CD8-positive, alpha-beta memory T cell (primary cell): Measurements from ENCODE around the gene PPP4R3A. TPM values are rescaled to one million over a fixed set of nuclear protein-coding genes. Genes with fewer than 3 reads are reported as not detected.
"Not testable (repeated sequence)": the region's sequence is repeated elsewhere in the genome, so short reads cannot be mapped to it uniquely, and the experiment has no call there.

ENCODE experiments used
- CTCF ChIA-PET: fragments of 350-600 bp; sonication (Branson Sonifier 250); formaldehyde crosslinking; loops from one replicate; lab custom pipeline; 2021; ENCODE audit warnings: antibody characterized with exemption; lab: Charles Lee
- POLR2A ChIA-PET: fragments of 350-600 bp; sonication (Branson Sonifier 250); formaldehyde crosslinking; loops from one replicate; lab custom pipeline; 2021; ENCODE audit warnings: antibody characterized with exemption; lab: Charles Lee
- DNase-seq, 5 donors: peaks; one replicate each; pipeline versions ENCODE4 v3.0.0 to v3.0.0-alpha.2; 2020 to 2022; ENCODE audit warnings: mixed read lengths in 1 of 5
- H3K27ac ChIP-seq: one replicate; pipeline ENCODE4 v1.7.0; 2013; ENCODE audit warnings: low read depth, mild to moderate bottlenecking, low read length, moderate library complexity
- H3K27me3 ChIP-seq: 2 replicates; pipeline ENCODE4 v1.7.0; 2013; ENCODE audit warnings: low read length, mild to moderate bottlenecking; ENCODE audit not compliant: insufficient read depth, poor library complexity, severe bottlenecking
- H3K36me3 ChIP-seq: 2 replicates; pipeline ENCODE4 v1.7.0; 2013; ENCODE audit warnings: mild to moderate bottlenecking, low read length, moderate library complexity; ENCODE audit not compliant: insufficient read depth
- H3K4me1 ChIP-seq: 2 replicates; pipeline ENCODE4 v1.7.0; 2013; ENCODE audit warnings: mild to moderate bottlenecking, low read length, moderate library complexity; ENCODE audit not compliant: insufficient read depth
- H3K4me3 ChIP-seq: 2 replicates; pipeline ENCODE4 v1.7.0; 2013; ENCODE audit warnings: mild to moderate bottlenecking, low read length
- H3K9me3 ChIP-seq: 2 replicates; pipeline ENCODE4 v1.7.0; 2013; ENCODE audit warnings: mild to moderate bottlenecking, low read length
- H3K27ac Mint-ChIP-seq, 8 donors: one replicate each; pipeline ENCODE4 v1.8.0; 2020 to 2021; ENCODE audit warnings: mixed read lengths in 8 of 8, mild to moderate bottlenecking in 6 of 8, inconsistent platforms in 3 of 8, moderate library complexity in 3 of 8
- H3K27me3 Mint-ChIP-seq, 2 donors: one replicate each; pipeline ENCODE4 v1.8.0; 2020 to 2021; ENCODE audit warnings: mixed read lengths in 2 of 2, mild to moderate bottlenecking in 1 of 2, moderate library complexity in 1 of 2
- H3K36me3 Mint-ChIP-seq, 3 donors: one replicate each; pipeline ENCODE4 v1.8.0; 2020 to 2021; ENCODE audit warnings: mixed read lengths in 3 of 3, inconsistent platforms in 1 of 3, mild to moderate bottlenecking in 1 of 3
- H3K4me1 Mint-ChIP-seq, 3 donors: one replicate each; pipeline ENCODE4 v1.8.0; 2020 to 2021; ENCODE audit warnings: mixed read lengths in 3 of 3, inconsistent platforms in 1 of 3, mild to moderate bottlenecking in 1 of 3
- H3K4me3 Mint-ChIP-seq, 7 donors: one replicate each; pipeline ENCODE4 v1.8.0; 2020 to 2021; ENCODE audit warnings: mixed read lengths in 7 of 7, mild to moderate bottlenecking in 6 of 7, moderate library complexity in 4 of 7, inconsistent platforms in 2 of 7
- H3K9me3 Mint-ChIP-seq, 5 donors: one replicate each; pipeline ENCODE4 v1.8.0; 2020 to 2022; ENCODE audit warnings: mixed read lengths in 5 of 5, mild to moderate bottlenecking in 3 of 5, moderate library complexity in 2 of 5, inconsistent platforms in 1 of 5
- polyA plus RNA-seq: library from polyadenylated mRNA; unstranded; fragments of 300-500 nt; fragmentation: Illumina TruSeq; gene quantifications from one replicate; pipeline ENCODE4 v1.2.3, GENCODE V29; 2021
- total RNA-seq, 2 experiments: library from RNA; stranded (reverse); gene quantifications; one replicate each; pipeline ENCODE4 v1.2.3, GENCODE V29; 2021

Gene PPP4R3A
- total and polyA plus RNA-seq, 3 experiments from 2014 or later: 139 to 159 (median 158) TPM

- peaks cover 71% of the 10 kb centered on the region for H3K4me1 ChIP-seq
- H3K9me3 Mint-ChIP-seq: no peaks in the 10 kb centered on the region
- H3K27ac Mint-ChIP-seq: peak overlapping the region; percentile 95 to 100 (median 98)
- ChIA-PET POLR2A (interaction anchor here (1.0 to 3.6 kb wide), 4 partner anchors 13 to 87 kb away, joined by 3 to 52 read pairs (median 4); no protein-coding TSS in a partner anchor), CTCF (interaction anchor here (0.8 to 12.4 kb wide), 5 partner anchors 9 to 89 kb away, joined by 3 to 211 read pairs (median 7); no protein-coding TSS in a partner anchor)
- H3K4me3 ChIP-seq: peak overlapping the region; percentile 91
- no peaks in the 10 kb centered on the region for H3K27me3 ChIP-seq
- H3K27ac ChIP-seq: peak overlapping the region; percentile 38
- DNase-seq: no peak
- H3K27me3 Mint-ChIP-seq: no peaks in the 10 kb centered on the region
- peaks cover 17 to 74% (median 31%) of the 10 kb centered on the region in 3 donors for H3K36me3 Mint-ChIP-seq
- no peaks in the 10 kb centered on the region for H3K9me3 ChIP-seq
- peaks cover 30% of the 10 kb centered on the region for H3K36me3 ChIP-seq
- H3K4me1 Mint-ChIP-seq: peaks cover 66 to 82% (median 77%) of the 10 kb centered on the region in 3 donors
- H3K4me3 Mint-ChIP-seq: peak overlapping the region; percentile 97 to 100 (median 99)
Observed at GRCh38 chr14:91412939-91413338, 97.2 kb downstream of the PPP4R3A start.

GRCh38 chr14:91410771-91411536 is 99.2 kb downstream of the PPP4R3A start:
- peak overlapping the region; percentile 46 for H3K4me3 ChIP-seq
- Mint-ChIP-seq H3K36me3 (peaks cover 21 to 81% (median 37%) of the 10 kb centered on the region in 3 donors), H3K4me3 (peak overlapping the region; percentile 78 to 93 (median 83)), H3K27me3 (no peaks in the 10 kb centered on the region), H3K27ac (peak overlapping the region; percentile 92 to 100 (median 96)), H3K9me3 (no peaks in the 10 kb centered on the region), H3K4me1 (peaks cover 84 to 97% (median 96%) of the 10 kb centered on the region in 3 donors)
- H3K36me3 ChIP-seq: peaks cover 50% of the 10 kb centered on the region
- peak overlapping the region; percentile 55 for H3K27ac ChIP-seq
- CTCF ChIA-PET: interaction anchor here (0.8 to 12.4 kb wide), 9 partner anchors 8 to 87 kb away, joined by 3 to 211 read pairs (median 4); no protein-coding TSS in a partner anchor
- POLR2A ChIA-PET: interaction anchor here (1.0 to 2.5 kb wide), 4 partner anchors 11 to 59 kb away, joined by 3 to 10 read pairs (median 7); no protein-coding TSS in a partner anchor
- no peaks in the 10 kb centered on the region for H3K9me3 ChIP-seq
- peaks cover 91% of the 10 kb centered on the region for H3K4me1 ChIP-seq
- DNase-seq: peak in 1 of 5 donors; percentile 20
- H3K27me3 ChIP-seq: no peaks in the 10 kb centered on the region

GRCh38 chr14:91409928-91410718 is 100.0 kb downstream of the PPP4R3A start:
- CTCF ChIA-PET: interaction anchor here (0.9 to 12.4 kb wide), 7 partner anchors 9 to 165 kb away, joined by 3 to 211 read pairs (median 4); no protein-coding TSS in a partner anchor
- H3K4me1 Mint-ChIP-seq: peaks cover 88 to 100% (median 97%) of the 10 kb centered on the region in 3 donors
- peak overlapping the region; percentile 92 to 100 (median 96) for H3K27ac Mint-ChIP-seq
- Histone ChIP-seq H3K4me1 (peaks cover 99% of the 10 kb centered on the region), H3K27ac (peak overlapping the region; percentile 55), H3K9me3 (no peaks in the 10 kb centered on the region), H3K4me3 (peak overlapping the region; percentile 46), H3K36me3 (peaks cover 52% of the 10 kb centered on the region), H3K27me3 (no peaks in the 10 kb centered on the region)
- POLR2A ChIA-PET: interaction anchor here (0.6 to 2.5 kb wide), 6 partner anchors 10 to 347 kb away, joined by 3 to 10 read pairs (median 5); no protein-coding TSS in a partner anchor
- peak overlapping the region; percentile 78 to 93 (median 83) for H3K4me3 Mint-ChIP-seq
- no peaks in the 10 kb centered on the region for H3K27me3 Mint-ChIP-seq
- no peaks in the 10 kb centered on the region for H3K9me3 Mint-ChIP-seq
- peak in 1 of 5 donors; percentile 44 for DNase-seq
- peaks cover 17 to 83% (median 39%) of the 10 kb centered on the region in 3 donors for H3K36me3 Mint-ChIP-seq

- peak overlapping the region; percentile 55 for H3K27ac ChIP-seq
- H3K36me3 ChIP-seq: peaks cover 52% of the 10 kb centered on the region
- peak overlapping the region; percentile 92 to 100 (median 96) for H3K27ac Mint-ChIP-seq
- not testable (repeated sequence) for H3K9me3 Mint-ChIP-seq, H3K27me3 ChIP-seq, H3K9me3 ChIP-seq, H3K4me3 ChIP-seq, DNase-seq, H3K27me3 Mint-ChIP-seq
- H3K36me3 Mint-ChIP-seq: peaks cover 14 to 78% (median 40%) of the 10 kb centered on the region in 3 donors
- POLR2A ChIA-PET: interaction anchor here (0.6 to 2.3 kb wide), 5 partner anchors 9 to 466 kb away, joined by 3 to 18 read pairs (median 4); partner anchors contain the start of gene CCDC88C
- CTCF ChIA-PET: interaction anchor here (0.7 to 2.1 kb wide), 9 partner anchors 9 to 164 kb away, joined by 3 to 9 read pairs (median 3); no protein-coding TSS in a partner anchor
- peaks cover 89 to 98% (median 94%) of the 10 kb centered on the region in 3 donors for H3K4me1 Mint-ChIP-seq
- H3K4me3 Mint-ChIP-seq: peak overlapping the region; percentile 68 to 93 (median 82)
- peaks cover 99% of the 10 kb centered on the region for H3K4me1 ChIP-seq
Observed at GRCh38 chr14:91409240-91409639, 100.9 kb downstream of the PPP4R3A start.

Other genes starting within 250 kb of the PPP4R3A start
- 10 to 100 TPM; 71.7 to 74.1 TPM for gene CCDC88C, start 92.5 kb downstream of the PPP4R3A start, total RNA-seq
- 42.3 TPM for gene CCDC88C, start 92.5 kb downstream of the PPP4R3A start, polyA plus RNA-seq
- gene CATSPERB, start 221.8 kb upstream of the PPP4R3A start, total RNA-seq: 1 to 10 TPM in 1 of 2 experiments, under 1 TPM in 1; 0.20 to 1.1 TPM
- 1.2 TPM for gene CATSPERB, start 221.8 kb upstream of the PPP4R3A start, polyA plus RNA-seq